ENCODE measurements around the gene TMEM79.

- no peak for TF ChIP-seq CREB1 (CRISPR knock-in tag; IDR thresholded peaks at IDR 0.05; ENCODE audit: low read depth)
- TF ChIP-seq EZH2 (IDR thresholded peaks at IDR 0.05; ENCODE audit: low read depth, unreplicated experiment): no peak
- TF ChIP-seq NANOG (IDR thresholded peaks at IDR 0.05; ENCODE audit: borderline replicate concordance): no peak
- TF ChIP-seq CTCF (conservative IDR thresholded peaks at IDR 0.05; ENCODE audit: low read depth in 2 of 2): no peak
- TF ChIP-seq POLR2AphosphoS5 (IDR thresholded peaks at IDR 0.05; ENCODE audit: low read depth): no peak
- no peak for TF ChIP-seq REST (IDR thresholded peaks at IDR 0.05; ENCODE audit: unreplicated experiment)
- TF ChIP-seq EZH2phosphoT487 (IDR thresholded peaks at IDR 0.05; ENCODE audit: unreplicated experiment): no peak
- TF ChIP-seq ZNF114 (CRISPR knock-in tag; IDR thresholded peaks at IDR 0.05): no peak
- no peak for TF ChIP-seq ZNF331 (CRISPR knock-in tag; IDR thresholded peaks at IDR 0.05; ENCODE audit: low read depth)
- no peak for TF ChIP-seq JUNB (IDR thresholded peaks at IDR 0.05; ENCODE audit: unreplicated experiment)
- TF ChIP-seq, protein P1, sequence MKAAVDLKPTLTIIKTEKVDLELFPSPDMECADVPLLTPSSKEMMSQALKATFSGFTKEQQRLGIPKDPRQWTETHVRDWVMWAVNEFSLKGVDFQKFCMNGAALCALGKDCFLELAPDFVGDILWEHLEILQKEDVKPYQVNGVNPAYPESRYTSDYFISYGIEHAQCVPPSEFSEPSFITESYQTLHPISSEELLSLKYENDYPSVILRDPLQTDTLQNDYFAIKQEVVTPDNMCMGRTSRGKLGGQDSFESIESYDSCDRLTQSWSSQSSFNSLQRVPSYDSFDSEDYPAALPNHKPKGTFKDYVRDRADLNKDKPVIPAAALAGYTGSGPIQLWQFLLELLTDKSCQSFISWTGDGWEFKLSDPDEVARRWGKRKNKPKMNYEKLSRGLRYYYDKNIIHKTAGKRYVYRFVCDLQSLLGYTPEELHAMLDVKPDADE (IDR thresholded peaks at IDR 0.05): no peak
- no peak for TF ChIP-seq ZNF462 (CRISPR knock-in tag; IDR thresholded peaks at IDR 0.05)
- TF ChIP-seq STAT1 (IDR thresholded peaks at IDR 0.05; ENCODE audit: unreplicated experiment): no peak
Observed at GRCh38 chr1:156310962-156311361, 26.8 kb downstream of the TMEM79 start.

All from GM23338 (cell line).